ENCODE data around the gene CTSW.
A peak's percentile ranks its signal among the peaks of the same experiment; 100 is the strongest.
"Not testable (repeated sequence)": the region's sequence is repeated elsewhere in the genome, so short reads cannot be mapped to it uniquely, and the experiment has no call there.

Gene CTSW

DNA sequence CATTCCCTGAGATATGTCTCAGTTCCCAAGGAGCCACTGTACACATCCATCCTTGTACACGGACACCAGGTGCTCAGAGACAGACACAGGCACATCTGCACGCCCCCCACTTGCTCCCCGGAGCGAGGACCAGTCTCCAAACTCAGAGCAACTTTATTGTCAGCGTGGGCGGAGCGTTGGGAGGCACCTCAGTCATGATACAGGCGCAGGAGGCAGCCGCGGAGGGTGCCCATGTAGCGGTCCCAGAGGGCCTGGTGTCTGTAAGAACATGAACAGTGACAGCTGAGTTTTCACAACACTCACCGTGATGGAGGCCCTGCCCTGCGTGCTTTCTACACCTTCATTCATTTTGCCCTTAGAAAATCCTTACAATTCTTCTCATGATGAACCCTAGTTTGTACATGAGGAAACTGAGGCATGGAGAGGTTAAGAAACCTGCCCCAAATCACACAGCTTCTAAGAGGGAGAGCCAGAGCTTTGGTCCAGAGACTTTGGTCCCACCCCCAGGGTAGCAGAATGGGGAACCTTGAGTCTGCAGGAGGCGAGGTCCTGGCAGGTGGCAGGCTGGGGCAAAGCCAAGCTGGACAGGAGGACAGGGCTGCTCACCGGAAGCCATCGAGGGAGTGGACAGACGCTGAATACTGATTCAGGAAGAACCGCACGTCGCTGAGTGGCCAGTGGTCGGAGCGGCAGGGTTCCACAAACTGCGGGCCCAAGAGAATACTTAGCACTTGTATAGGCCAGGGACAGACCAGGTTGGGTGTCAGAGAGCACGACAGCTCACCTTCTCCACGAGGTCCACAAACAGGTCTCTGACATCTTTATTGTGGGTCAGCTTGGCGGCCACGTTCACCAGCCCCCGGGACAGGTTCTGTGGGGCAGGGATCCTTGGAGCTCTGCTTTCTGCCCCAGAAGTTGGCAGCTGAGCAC lies 4.4 kb downstream of the CTSW start:
- no peak overlapping the region for H3K27ac ChIP-seq
- DNase-seq (ENCODE audit: low read depth, low spot score), result no peak

DNA sequence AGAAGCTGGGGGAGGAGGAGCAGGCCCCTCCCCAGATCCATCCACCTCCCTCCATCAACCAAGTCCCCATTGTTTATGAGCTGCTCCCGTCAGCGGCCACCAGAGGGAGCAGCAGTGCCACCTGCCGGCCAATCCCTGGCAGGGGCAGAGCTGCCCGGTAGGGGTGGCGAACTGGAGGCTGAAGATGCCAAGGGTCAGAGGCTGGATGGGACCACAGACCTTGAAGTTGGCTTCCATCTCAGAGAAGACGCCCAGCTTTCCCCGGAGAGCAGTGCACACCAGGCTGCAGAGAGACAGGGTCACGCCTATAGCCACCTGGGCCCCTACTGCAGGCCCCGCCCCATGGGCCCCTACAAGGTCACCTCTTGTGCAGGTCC lies 5.1 kb downstream of the CTSW start:
- no peak overlapping the region for H3K27ac ChIP-seq
- DNase-seq (ENCODE audit: low read depth, low spot score), result no peak

DNA sequence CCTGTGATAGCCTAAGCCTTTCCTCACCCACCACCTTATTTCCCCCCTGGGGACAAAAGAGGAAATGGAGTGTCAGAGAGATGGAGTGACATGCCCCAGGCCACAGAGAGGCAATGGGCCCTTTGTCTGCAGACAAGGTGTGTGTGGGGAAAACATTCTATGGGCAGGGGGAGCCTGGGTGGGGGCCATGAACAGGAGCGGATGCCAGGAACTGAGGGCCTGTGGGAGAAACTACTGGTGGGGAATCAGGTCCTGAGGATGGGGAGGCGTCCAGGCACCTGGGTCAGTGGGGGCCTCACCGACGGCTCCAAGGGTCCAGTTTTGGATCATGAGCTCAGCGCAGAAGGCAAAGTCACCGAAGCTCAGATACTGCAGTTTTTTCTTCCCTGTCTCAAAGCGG lies 5.6 kb downstream of the CTSW start:
- no peak overlapping the region for H3K27ac ChIP-seq
- no peak for DNase-seq (ENCODE audit: low read depth, low spot score)

DNA sequence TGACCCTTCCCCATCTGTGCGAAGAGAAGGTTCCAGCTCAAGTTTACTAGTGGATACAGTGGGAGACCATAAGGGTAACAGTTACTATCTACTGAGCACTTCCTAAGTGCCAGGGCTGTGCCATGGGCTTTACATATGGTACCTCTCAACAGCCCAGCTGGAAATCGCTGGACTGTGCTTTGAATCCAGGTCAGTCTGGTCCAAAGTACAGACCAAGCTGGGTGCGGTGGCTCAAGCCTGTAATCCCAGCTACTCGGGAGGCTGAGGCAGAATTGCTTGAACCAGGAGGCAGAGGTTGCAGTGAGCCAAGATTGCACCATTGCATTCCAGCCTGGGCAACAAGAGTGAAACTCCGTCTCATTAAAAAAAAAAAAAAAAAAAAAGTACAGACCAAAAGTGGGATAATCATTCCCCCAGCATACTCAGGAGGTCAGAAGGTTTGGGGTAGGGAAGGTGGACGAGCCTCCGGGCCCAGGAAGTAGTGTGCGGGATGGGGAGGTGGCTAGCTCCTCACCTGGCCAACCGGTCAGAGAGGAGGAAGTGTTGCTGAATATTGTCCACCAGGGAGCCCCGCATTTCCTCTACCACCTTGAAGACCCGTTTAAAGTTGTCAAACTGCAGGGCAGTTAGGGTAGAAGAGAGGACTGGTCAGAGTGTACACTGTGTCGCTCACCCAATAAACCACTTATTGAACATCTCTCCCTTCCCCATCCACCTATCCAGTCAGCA lies 6.3 kb downstream of the CTSW start:
- DNase-seq (ENCODE audit: low read depth, low spot score), result no peak
- H3K27ac ChIP-seq, result no peak overlapping the region

DNA sequence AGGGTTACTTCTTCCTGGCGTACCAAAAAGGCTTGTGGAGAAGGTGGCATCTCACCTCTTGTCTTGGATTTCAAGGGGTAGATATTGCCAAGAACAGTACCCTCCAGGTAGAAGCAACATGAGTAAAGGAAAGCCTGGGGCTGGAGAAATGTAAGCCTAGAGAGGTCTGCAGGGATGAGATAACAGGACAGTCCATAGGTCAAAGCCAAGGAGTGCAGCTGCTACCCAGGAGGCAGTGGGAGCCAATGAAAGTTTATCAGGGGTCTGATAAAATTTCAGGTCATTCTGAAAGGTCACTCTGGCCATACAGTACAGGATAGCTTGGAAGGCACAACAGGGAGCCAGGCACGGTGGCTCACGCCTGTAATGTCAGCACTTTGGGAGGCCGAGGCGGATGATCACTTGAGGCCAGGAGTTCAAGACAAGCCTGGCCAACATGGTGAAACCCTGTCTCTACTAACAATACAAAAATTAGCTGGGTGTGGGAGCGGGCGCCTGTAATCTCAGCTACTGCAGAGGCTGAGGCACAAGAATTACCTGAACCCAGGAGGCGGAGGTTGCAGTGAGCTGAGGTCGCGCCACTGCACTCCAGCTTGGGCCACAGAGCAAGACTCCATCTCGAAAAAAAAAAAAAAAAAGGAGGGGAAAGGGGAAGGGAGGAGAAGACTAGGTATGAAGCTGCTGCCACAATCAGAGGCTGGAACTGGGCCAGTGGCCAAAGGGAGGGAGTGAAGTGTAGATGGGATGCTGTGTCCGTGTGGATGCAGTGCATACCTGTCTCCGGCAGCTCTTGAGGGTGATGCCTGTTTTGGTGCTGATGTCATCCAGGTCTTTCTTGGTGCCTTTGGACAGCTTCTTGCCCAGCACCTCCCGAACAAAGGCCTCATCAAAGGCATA lies 7.4 kb downstream of the CTSW start:
- peak overlapping the region; percentile 100 for H3K27ac ChIP-seq
- no peak for DNase-seq (ENCODE audit: low read depth, low spot score)

DNA sequence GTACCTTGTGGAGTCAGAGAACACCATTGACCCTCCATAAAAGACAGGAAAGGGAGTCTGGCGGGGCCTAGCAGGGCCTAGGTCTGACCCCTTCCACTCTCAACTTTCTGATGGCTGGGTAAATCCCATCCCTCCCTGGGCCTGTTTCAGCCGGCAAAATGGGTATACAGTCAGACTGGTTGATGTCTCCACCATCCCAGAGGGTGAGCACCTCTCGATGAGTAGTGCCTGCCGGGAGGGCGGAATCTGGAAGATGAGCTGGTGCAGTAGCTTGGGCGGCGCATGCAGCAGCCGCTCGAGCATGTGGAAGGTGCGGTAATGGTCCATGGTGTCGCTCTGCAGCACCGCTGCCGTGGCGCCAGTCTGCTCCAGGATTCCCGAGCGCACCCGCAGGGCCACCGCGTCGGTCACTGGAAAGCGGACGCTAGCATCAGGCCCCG lies 8.1 kb downstream of the CTSW start:
- peak overlapping the region; percentile 100 for H3K27ac ChIP-seq
- DNase-seq (ENCODE audit: low read depth, low spot score), result no peak

DNA sequence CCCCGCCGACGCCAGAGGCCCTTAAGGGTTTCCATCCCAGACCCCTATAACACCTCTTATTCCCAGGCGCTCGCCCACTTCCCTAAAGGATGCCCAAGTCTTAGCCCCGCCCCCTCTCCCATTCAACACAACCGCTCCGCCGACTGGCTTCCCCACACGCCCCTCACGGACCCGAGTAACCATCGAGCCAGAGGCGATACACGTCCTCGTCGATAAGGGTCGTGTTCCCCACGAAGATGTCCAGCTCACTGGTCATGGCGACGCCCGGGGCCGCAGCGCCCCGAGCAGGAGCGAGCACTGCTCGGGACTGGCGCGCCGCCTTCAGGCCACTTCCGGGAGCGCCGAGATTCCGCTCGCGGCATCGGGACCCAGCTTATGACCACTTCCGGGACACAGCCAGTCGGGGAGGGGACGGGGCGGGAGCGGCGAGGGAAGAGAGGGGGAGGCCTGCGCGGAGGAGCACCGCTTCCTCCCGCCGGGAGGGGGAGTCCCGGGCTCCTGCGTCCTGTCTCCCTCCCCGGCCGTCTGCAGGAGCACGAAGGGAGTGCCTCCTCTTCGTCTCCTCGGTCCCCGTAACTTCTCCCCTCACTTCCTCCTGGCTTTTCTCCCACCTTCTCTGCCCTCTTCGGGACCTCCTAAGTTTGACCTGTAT lies 8.7 kb downstream of the CTSW start, which contains the start of gene FIBP:
TSS of gene FIBP (minus strand) at position 309 of the 652 bp plus-strand sequence. CDS start at position 256, 53 bp downstream.
- peak; percentile 87 for DNase-seq (ENCODE audit: low read depth, low spot score)
- H3K27ac ChIP-seq, result peak within 1 kb of the TSS; percentile 100

DNA sequence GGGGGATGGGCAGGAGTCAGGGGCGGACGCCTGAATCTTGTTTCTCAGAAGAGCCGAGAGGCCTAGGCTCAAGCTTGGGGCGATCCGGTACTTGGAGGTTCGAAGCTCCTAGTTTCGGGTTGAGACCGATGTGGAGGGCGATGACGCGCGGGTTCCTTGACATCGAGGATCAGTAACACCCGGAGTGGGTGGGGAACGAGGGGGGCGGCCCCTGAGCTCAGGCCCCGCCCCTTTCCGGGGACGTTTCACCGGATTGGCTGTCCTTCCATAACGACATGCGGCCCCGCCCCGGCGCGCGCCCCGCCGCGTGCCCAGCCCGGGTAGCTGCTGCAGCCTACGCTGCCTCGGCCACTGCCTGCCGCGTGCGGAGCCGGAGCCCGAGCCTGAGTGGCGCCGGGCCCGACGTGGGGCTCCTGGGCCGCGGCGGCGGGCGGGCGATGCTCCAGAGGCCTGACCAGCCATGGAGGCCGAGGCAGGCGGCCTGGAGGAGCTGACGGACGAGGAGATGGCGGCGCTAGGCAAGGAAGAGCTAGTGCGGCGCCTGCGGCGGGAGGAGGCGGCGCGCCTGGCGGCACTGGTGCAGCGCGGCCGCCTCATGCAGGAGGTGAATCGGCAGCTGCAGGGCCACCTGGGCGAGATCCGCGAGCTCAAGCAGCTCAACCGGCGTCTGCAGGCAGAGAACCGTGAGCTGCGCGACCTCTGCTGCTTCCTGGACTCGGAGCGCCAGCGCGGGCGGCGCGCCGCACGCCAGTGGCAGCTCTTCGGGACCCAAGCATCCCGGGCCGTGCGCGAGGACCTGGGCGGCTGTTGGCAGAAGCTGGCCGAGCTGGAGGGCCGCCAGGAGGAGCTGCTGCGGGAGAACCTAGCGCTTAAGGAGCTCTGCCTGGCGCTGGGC lies 10.9 kb downstream of the CTSW start, which contains the start of gene CCDC85B:
TSS of gene CCDC85B (plus strand) at position 350 of the 895 bp plus-strand sequence. CDS start at position 461, 111 bp downstream.
- peak within 1 kb of the TSS; percentile 100 for H3K27ac ChIP-seq
- DNase-seq (ENCODE audit: low read depth, low spot score), result peak; percentile 70

DNA sequence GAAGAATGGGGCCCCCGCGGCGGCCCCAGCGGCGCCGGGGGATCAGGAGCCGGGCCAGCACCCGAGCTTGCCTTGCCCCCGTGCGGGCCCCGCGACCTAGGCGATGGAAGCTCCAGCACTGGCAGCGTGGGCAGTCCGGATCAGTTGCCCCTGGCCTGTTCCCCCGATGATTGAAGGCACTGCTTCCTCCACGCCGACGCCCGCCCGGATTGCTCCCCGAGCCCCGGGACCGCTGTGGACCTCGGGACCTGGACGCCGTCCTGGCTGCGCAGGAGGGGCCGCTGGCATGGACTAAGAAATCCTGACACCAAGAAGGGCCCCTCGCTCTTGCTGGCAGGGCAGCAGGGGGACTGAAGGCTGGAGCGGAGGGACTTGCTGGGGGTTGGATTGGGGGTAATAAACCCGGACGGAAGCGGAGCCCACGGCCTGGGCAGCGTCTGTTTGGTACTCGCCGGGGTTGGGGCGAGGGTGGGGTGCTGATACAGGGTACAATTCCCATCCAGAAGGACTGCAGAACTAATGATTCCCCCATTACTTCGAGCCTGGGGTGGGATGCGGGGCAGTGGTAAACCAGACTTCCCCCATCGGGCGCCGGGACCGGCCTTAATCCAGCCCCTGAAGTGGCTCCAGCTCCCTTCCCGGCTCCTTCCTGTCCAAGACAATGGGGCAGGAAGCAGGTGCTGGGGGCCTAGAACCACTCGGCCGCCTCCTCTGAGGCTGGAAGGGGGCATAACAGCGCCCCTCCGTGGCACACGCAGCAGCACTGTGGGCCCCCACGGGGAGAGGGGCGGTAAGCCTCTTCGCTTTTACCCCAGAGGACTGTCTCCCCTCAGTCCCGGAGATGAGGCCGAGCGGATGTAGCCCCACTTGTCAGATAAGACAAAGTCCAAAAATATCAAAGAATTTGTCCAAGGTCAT lies 11.8 kb downstream of the CTSW start:
- no peak for DNase-seq (ENCODE audit: low read depth, low spot score)
- H3K27ac ChIP-seq, result peak overlapping the region; percentile 100

DNA sequence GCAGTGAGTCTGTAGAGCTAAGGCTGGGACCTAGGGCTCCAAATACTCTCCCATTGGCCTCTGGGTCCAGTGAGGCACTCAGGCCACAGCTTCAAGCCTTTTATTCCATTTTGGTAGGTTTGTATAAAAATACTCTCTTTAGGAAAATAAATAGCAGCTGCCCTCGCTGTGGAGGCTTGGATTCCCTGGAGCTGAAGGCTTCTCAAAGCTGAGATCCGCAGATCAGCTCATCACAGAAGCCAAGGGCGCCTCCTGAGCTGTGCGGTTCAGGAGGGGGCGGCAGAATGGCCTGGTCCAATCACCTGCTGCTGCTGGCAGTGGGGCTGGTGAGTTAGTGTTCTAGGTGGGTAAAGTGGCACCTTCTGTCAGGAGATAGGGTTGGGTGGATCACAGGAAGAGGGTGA lies 12.5 kb downstream of the CTSW start:
- DNase-seq (ENCODE audit: low read depth, low spot score), result not testable (repeated sequence)
- H3K27ac ChIP-seq, result peak overlapping the region; percentile 100

DNA sequence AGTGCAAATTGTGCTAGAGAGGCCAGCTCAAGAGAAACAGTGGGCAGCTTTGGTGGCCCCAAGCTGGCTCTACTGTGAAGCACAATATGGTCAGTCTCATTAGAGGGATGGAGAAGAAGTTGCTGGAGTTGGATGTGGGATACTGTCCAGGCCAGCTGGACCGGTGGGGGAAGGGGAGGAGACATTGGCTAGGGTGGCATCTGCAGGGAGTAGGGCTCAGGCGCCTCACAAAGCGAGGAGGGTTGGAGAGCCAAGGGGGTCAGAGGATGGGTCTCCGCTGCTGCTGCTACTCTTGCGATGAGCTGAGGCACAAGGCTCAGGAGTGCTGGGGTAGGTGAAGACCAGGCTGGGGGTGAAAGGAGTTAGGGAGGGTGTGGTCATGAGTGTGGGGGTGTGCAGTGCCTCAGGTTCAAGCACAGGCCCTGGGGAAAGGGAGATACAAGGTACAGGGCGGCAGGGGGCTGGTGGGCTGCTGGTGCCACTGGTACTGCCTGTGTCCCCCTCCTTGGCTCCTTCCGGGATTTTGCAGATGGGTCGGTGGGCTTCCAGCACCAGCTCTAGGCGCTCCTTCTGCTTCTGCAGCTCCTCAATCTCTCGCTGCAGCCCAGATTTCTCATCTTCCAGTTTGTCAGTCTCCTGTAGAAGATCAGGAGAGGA lies 13.2 kb downstream of the CTSW start:
- H3K27ac ChIP-seq, result peak overlapping the region; percentile 100
- DNase-seq (ENCODE audit: low read depth, low spot score), result no peak

DNA sequence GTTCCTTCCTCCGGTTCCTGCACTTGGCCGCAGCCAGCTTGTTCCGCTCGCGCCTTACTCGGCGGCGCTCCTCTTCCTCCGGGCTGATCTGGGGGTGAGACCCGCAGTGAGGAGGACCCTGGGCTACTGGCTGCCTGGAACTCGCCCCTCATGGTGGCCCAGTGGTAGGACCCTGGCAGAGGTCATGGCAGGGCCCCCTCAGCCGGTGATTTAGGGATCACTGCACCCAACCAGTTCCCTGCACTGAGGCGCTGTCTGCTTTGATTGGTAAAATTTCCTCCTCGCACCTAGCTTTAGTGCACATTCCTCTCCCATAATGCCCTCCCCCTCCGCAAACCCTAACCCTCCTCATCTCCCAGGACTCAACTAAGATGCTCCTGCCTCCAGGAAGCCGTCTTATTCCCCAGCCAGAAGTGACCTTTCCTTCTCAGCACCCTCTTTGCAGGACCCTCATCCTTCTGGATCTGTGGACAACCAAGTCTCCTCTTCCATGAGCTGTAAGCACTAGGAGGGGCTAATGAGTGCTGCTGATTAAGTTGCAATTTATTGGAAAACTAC lies 14.5 kb downstream of the CTSW start:
- H3K27ac ChIP-seq, result peak overlapping the region; percentile 100
- no peak for DNase-seq (ENCODE audit: low read depth, low spot score)

DNA sequence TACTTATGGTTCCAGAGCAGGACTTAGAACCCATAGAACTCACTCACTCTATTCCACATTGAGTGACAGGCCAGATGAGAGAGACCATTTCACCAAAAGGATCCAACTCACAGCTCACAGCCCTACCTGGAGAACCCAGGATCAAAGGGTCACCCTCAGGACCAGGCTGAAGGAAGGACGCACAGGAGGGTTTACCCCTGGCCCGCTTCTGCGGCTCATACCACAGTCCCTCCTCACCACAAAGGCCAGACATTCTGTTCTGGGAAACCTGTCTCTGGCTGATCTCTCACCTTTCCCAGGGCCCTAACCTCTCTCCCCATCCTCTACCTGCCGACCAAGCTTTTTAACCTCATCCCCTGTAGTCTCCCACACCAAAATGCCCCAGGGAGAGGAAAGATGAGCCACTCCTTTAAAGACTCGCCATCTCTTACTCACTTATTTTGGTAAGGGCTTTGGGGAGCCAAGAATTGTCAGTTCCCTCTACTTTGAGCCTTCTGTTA lies 15.9 kb downstream of the CTSW start:
- peak overlapping the region; percentile 100 for H3K27ac ChIP-seq
- DNase-seq (ENCODE audit: low read depth, low spot score), result no peak

DNA sequence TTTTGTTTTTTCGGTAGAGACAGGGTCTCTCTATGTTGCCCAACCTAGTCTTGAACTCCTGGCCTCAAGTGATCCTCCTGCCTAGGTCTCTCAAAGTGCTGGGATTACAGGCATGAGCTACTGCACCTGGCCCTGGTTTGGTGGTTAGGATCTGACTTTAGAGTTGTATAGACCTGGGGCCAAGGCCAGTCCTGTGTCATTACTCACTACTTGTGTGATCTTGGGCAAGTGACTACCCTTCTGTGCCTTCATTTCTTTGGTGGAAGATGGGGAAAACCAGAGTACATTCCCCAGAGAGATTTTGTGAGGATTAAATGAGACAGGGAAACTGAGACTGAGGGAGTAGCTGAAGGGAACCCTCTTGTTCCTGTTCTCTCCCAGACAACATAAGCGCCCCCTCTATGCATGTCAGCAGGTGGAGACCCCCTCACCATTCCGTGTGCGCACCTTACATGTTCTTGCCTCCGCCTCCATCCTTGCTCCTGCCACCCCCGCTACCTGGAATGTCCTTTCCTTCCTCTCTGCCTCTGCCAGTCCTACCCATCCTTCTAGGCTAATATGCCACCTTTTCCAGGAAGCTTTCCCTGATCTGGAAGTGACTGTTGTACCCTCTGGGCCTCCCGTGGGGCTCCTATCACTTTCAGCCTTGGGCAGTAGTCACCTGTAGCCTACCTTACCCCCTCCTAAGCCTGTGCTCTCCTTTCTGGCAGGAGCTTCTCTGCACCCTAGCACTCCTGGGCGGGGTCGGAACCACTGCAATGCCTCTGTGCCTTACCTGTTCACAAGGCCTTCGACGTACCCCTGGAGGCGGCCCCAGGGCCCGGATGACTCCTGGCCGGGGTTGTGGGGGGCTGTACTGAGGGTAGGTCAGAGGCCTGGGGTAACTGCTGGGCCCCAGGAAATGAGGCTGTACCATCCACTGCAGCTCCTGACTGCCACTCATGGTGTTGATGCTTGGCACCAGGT lies 16.7 kb downstream of the CTSW start:
- H3K27ac ChIP-seq, result peak overlapping the region; percentile 100
- DNase-seq (ENCODE audit: low read depth, low spot score), result no peak

DNA sequence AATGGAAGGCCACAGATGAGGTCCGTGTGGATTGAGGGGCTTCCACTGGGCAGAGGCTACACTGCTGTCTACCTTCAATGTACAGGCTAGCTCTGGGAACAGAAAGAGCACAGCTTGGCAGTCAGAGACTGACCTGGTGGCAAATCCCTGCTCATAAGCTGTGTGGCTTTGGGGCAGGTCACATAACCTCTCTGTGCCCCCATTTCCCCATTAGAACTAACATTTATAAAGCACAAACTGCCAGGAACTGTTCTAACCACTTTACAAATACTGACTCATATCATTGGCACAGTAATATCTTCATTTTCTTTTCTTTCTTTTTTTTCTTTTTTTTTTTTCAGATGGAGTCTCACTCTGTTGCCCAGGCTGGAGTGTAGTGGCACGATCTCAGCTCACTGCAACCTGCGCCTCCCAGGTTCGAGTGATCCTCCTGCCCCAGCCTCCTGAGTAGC lies 17.4 kb downstream of the CTSW start:
- H3K27ac ChIP-seq, result peak overlapping the region; percentile 100
- no peak for DNase-seq (ENCODE audit: low read depth, low spot score)
